ENCODE data around the gene IGFL4.

GRCh38 chr19:46017874-46018675, 22.7 kb downstream of the IGFL4 start:
- no peak for TF ChIP-seq CTCF (IDR thresholded peaks at IDR 0.05)
- TF ChIP-seq POLR2AphosphoS5 (IDR thresholded peaks at IDR 0.05) = no peak
- TF ChIP-seq POLR2A (IDR thresholded peaks at IDR 0.05) = no peak
- no peak for TF ChIP-seq EP300 (IDR thresholded peaks at IDR 0.05; ENCODE audit: low read depth)

Data from transverse colon (tissue), 4 donors.